ENCODE measurements around the gene SCUBE1. TPM values are rescaled to one million over a fixed set of nuclear protein-coding genes. Genes with fewer than 3 reads are reported as not detected.

The SCUBE1 gene
- polyA plus RNA-seq, 1 donor from 2014 or later, result not detected

DNA sequence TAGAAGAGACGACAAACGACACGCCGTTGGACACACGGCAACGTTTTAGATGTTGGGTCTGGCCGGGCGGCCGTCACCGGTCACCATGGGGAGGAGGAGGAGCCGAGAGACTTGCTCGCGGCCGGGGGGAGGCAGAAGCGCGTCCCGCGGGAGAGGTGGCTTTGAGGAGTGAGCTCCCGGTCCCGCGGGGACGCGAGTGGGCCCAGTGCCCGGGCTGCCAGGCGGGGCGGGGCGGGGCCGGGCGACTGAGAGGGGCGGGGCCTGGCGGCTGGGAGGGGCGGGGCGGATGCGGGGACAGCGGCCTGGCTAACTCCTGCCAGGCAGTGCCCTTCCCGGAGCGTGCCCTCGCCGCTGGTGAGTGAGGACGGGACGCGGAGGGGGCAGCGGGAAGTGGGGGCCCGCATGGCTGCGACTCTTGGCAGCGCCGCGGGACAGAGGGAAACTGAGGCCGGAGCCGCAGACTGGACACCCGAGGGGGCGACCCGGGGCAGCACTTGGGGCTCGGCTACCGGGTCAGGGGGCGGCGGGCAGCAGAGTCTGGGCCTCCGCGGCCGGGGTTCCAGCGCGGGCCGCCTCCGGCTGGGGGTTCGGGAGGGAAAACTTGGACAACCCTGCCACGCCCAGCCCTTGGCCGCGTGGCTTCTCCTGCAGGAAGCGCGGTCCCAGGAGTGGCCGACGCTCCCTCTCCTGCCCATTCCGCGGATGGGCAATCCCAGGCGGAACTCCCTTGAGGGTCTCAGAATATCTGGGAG, 191.7 kb downstream of the SCUBE1 start, which contains the start of gene TSPO:
TSPO (plus strand) TSS at position 309 of the 752 bp plus-strand sequence. CDS start 7,680 bp downstream, outside the sequence.
- peak within 1 kb of the TSS; percentile 69 to 97 (median 90) for H3K4me3 Mint-ChIP-seq
- no peaks in the 10 kb centered on the region for H3K9me3 Mint-ChIP-seq
- no peaks in the 10 kb centered on the region for H3K36me3 Mint-ChIP-seq
- peaks cover 17 to 25% (median 20%) of the 10 kb centered on the region in 3 donors for H3K4me1 Mint-ChIP-seq
- H3K27me3 Mint-ChIP-seq, result peaks cover 4% of the 10 kb centered on the region
- H3K27ac Mint-ChIP-seq, result peak within 1 kb of the TSS in 2 of 3 donors; percentile 53 to 86

DNA sequence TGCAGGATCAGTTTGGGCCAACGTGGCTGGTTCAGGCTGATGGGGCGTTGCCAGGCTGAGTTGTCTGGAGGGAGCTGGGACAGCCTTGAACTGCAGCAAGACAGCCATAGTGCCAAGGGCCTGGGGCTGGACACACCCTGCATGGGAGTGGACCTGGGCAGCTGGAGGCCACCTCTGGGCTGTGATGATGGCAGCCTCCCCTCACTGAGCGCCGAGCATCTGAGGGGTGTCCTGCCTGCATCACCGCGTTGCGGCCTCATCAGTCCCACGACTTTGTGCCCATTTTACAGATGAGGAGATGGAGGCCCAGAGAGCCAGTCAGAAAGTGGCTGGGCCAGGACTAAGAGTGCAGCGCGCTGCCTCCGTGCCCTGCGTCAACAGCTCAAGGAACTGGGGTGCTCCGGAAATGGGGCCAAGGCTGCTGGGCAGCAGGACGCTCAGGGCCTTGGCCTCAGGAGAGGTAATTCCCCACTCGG, 192.4 kb downstream of the SCUBE1 start:
- Mint-ChIP-seq H3K27ac (peak overlapping the region in 1 of 3 donors; percentile 86), H3K4me1 (peaks cover 17 to 25% (median 21%) of the 10 kb centered on the region in 3 donors), H3K36me3 (no peaks in the 10 kb centered on the region), H3K4me3 (peak overlapping the region; percentile 65 to 97 (median 90)), H3K9me3 (no peaks in the 10 kb centered on the region), H3K27me3 (peaks cover 4% of the 10 kb centered on the region)

DNA sequence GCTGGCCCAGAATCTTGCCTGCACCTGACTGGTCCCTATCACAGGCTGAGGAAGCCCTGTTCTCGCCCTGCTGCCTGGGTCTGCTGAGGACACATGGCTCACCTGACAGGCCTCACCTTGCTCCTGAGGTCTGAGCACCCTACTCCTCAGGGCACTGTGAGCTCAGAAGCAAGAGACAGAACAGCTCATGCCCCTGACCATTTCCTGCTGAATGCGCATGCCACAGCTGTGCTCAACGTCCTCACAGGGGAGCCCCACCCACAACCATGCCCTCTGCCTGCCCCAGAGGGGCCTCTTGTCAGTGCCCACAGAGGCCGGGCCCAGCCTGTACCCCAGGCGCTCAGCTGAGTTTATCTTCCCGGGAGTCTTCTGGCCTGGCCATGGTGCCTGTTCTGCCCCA, 194.6 kb downstream of the SCUBE1 start:
- peaks cover 4% of the 10 kb centered on the region for H3K27me3 Mint-ChIP-seq
- H3K9me3 Mint-ChIP-seq, result no peaks in the 10 kb centered on the region
- H3K4me1 Mint-ChIP-seq, result peaks cover 17 to 26% (median 25%) of the 10 kb centered on the region in 3 donors
- peak overlapping the region in 3 of 4 donors; percentile 59 to 91 (median 65) for H3K4me3 Mint-ChIP-seq
- H3K27ac Mint-ChIP-seq, result peak overlapping the region in 2 of 3 donors; percentile 23 to 96
- H3K36me3 Mint-ChIP-seq, result no peaks in the 10 kb centered on the region

DNA sequence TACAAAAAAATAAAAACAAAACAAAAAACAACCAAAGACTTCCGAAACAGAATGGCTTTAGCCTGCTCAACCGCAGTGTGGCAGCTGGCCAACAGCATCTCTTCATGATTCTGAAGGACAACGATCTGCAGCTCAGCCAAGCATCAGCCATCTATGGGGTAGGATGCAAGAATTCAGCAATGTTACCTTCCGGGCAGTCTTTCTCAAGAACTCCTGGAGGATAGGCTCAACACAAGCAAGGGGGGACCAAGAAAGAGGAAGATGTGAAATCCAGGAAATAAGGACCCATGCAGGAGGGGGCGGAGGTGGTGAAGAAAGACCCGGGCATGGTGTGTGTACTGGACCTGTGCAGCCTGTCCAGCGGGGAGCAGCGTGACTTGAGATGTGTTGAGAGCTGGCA, 195.4 kb downstream of the SCUBE1 start:
- peak overlapping the region; percentile 39 to 91 (median 72) for H3K4me3 Mint-ChIP-seq
- no peaks in the 10 kb centered on the region for H3K36me3 Mint-ChIP-seq
- H3K27me3 Mint-ChIP-seq, result peaks cover 3% of the 10 kb centered on the region
- no peaks in the 10 kb centered on the region for H3K9me3 Mint-ChIP-seq
- H3K4me1 Mint-ChIP-seq, result peaks cover 17 to 27% (median 23%) of the 10 kb centered on the region in 3 donors
- peak overlapping the region; percentile 23 to 96 (median 95) for H3K27ac Mint-ChIP-seq

Other genes starting within 250 kb of the SCUBE1 start
- 9.7 TPM for gene BIK, start 232.6 kb downstream of the SCUBE1 start, polyA plus RNA-seq
- 10.2 TPM for gene MCAT, start 200.0 kb downstream of the SCUBE1 start, polyA plus RNA-seq
- gene TSPO, start 191.8 kb downstream of the SCUBE1 start, polyA plus RNA-seq, result 125 TPM
- 20.0 TPM for gene TTLL12, start 156.2 kb downstream of the SCUBE1 start, polyA plus RNA-seq
- not detected for gene MPPED1, start 68.6 kb upstream of the SCUBE1 start, polyA plus RNA-seq

All from IgD-negative memory B cell (primary cell).